Stimulated activated CD8-positive, alpha-beta memory T cell treated with anti-CD3 and anti-CD28 coated beads, Interleukin-12 subunit alpha, Interleukin-12 subunit beta, amount 100 ng/mL, for 4 hours (primary cell): Measurements from ENCODE around the gene FGF11.
A peak's percentile ranks its signal among the peaks of the same experiment; 100 is the strongest.
"Not testable (repeated sequence)": the region's sequence is repeated elsewhere in the genome, so short reads cannot be mapped to it uniquely, and the experiment has no call there.

ENCODE experiments used
- DNase-seq: peaks from one replicate; pipeline ENCODE4 v3.0.0-alpha.2; 2020; ENCODE audit warnings: low read depth

Gene FGF11

GRCh38 chr17:7480089-7480384 lies 40.7 kb downstream of the FGF11 start:
- no peak for DNase-seq

GRCh38 chr17:7481275-7481674 lies 42.0 kb downstream of the FGF11 start, which contains the start of gene SLC35G6:
TSS of gene SLC35G6 (plus strand) at chr17:7481446. CDS start at chr17:7481517, 71 bp downstream.
- DNase-seq = not testable (repeated sequence)

- not testable (repeated sequence) for DNase-seq
Observed at GRCh38 chr17:7481842-7482741, 42.8 kb downstream of the FGF11 start.

- DNase-seq = not testable (repeated sequence)
Observed at GRCh38 chr17:7482742-7483088, 43.4 kb downstream of the FGF11 start.

GRCh38 chr17:7483255-7484066 lies 44.1 kb downstream of the FGF11 start:
- DNase-seq = peak; percentile 90

- DNase-seq = peak; percentile 98
Observed at GRCh38 chr17:7484067-7484918, 45.0 kb downstream of the FGF11 start, which contains the start of gene POLR2A. TSS of gene POLR2A (plus strand) at chr17:7484366.

- no peak for DNase-seq
Observed at GRCh38 chr17:7484919-7485377, 45.6 kb downstream of the FGF11 start.

GRCh38 chr17:7486181-7486580 lies 46.9 kb downstream of the FGF11 start:
- no peak for DNase-seq

- no peak for DNase-seq
Observed at GRCh38 chr17:7490144-7490543, 50.8 kb downstream of the FGF11 start.

- no peak for DNase-seq
Observed at GRCh38 chr17:7491583-7491982, 52.3 kb downstream of the FGF11 start.

- no peak for DNase-seq
Observed at GRCh38 chr17:7493941-7494340, 54.6 kb downstream of the FGF11 start.
